Trophoblast cell (in vitro differentiated cells and primary cell): ENCODE measurements around the gene YY1. TPM values are rescaled to one million over a fixed set of nuclear protein-coding genes. Genes with fewer than 3 reads are reported as not detected.

ENCODE experiments used
- DNase-seq, 2 donors: peaks; one replicate each; pipeline ENCODE4 v3.0.0-alpha.2; 2016
- H2AFZ ChIP-seq: 2 replicates; pipeline ENCODE4 v1.6.1; 2013; ENCODE audit warnings: low read length, moderate library complexity, mild to moderate bottlenecking; ENCODE audit not compliant: insufficient read depth, poor library complexity
- H2AK5ac ChIP-seq: 2 replicates; pipeline ENCODE4 v1.6.1; 2013; ENCODE audit warnings: mild to moderate bottlenecking, low read length
- H2BK120ac ChIP-seq: 2 replicates; pipeline ENCODE4 v1.6.1; 2013; ENCODE audit warnings: low read length, mild to moderate bottlenecking, moderate library complexity; ENCODE audit not compliant: insufficient read depth, poor library complexity
- H2BK12ac ChIP-seq: 2 replicates; pipeline ENCODE4 v1.6.1; 2013; ENCODE audit warnings: mild to moderate bottlenecking, low read length, moderate library complexity
- H2BK5ac ChIP-seq: 2 replicates; pipeline ENCODE4 v1.6.1; 2013; ENCODE audit warnings: low read length, low read depth, moderate library complexity, mild to moderate bottlenecking; ENCODE audit not compliant: poor library complexity
- H3K14ac ChIP-seq: 2 replicates; pipeline ENCODE4 v1.6.1; 2013; ENCODE audit warnings: mild to moderate bottlenecking, low read length
- H3K18ac ChIP-seq: 2 replicates; pipeline ENCODE4 v1.6.1; 2013; ENCODE audit warnings: mild to moderate bottlenecking, low read length
- H3K23ac ChIP-seq: 2 replicates; pipeline ENCODE4 v1.6.1; 2013; ENCODE audit warnings: low read length
- H3K27ac ChIP-seq: 2 replicates; pipeline ENCODE4 v1.5.1; 2013; ENCODE audit warnings: low read depth, mild to moderate bottlenecking, inconsistent platforms, low read length, moderate library complexity
- H3K27me3 ChIP-seq: 2 replicates; pipeline ENCODE4 v1.6.1; 2013; ENCODE audit warnings: inconsistent platforms, mild to moderate bottlenecking, low read length, moderate library complexity; ENCODE audit not compliant: insufficient read depth
- H3K36me3 ChIP-seq, 2 experiments: 1 replicate in 1 of 2; 2 replicates in 1 of 2; pipeline ENCODE4 v1.6.1; 2013; ENCODE audit warnings: low read length in 2 of 2, mild to moderate bottlenecking in 2 of 2, moderate library complexity in 1 of 2; ENCODE audit not compliant: insufficient read depth in 2 of 2, control insufficient read depth in 1 of 2
- H3K4ac ChIP-seq: 2 replicates; pipeline ENCODE4 v1.6.1; 2013; ENCODE audit warnings: low read depth, mild to moderate bottlenecking, low read length, moderate library complexity
- H3K4me1 ChIP-seq, 2 experiments: 1 replicate in 1 of 2; 2 replicates in 1 of 2; pipeline ENCODE4 v1.6.1; 2013; ENCODE audit warnings: low read length in 2 of 2, mild to moderate bottlenecking in 2 of 2, moderate library complexity in 1 of 2; ENCODE audit not compliant: insufficient read depth in 2 of 2, control insufficient read depth in 1 of 2
- H3K4me2 ChIP-seq: 2 replicates; pipeline ENCODE4 v1.6.1; 2013; ENCODE audit warnings: inconsistent platforms, mild to moderate bottlenecking, low read length, moderate library complexity
- H3K4me3 ChIP-seq: 2 replicates; pipeline ENCODE4 v1.5.1; 2013; ENCODE audit warnings: mild to moderate bottlenecking, low read depth, low read length, inconsistent platforms
- H3K79me1 ChIP-seq: one replicate; pipeline ENCODE4 v1.6.1; 2013; ENCODE audit warnings: low read length
- H3K79me2 ChIP-seq: 2 replicates; pipeline ENCODE4 v1.6.1; 2013; ENCODE audit warnings: low read length, mild to moderate bottlenecking; ENCODE audit not compliant: control insufficient read depth, insufficient read depth, poor library complexity
- H3K9ac ChIP-seq: 2 replicates; pipeline ENCODE4 v1.6.1; 2013; ENCODE audit warnings: mild to moderate bottlenecking, low read length
- H3K9me3 ChIP-seq: 2 replicates; pipeline ENCODE4 v1.6.1; 2013; ENCODE audit warnings: low read depth, mild to moderate bottlenecking, control low read depth, inconsistent platforms, low read length; ENCODE audit not compliant: insufficient read depth
- H4K12ac ChIP-seq: 2 replicates; pipeline ENCODE4 v1.6.1; 2013; ENCODE audit warnings: low read depth, mild to moderate bottlenecking, low read length, moderate library complexity
- H4K8ac ChIP-seq: 2 replicates; pipeline ENCODE4 v1.6.1; 2013; ENCODE audit warnings: low read depth, mild to moderate bottlenecking, low read length, moderate library complexity
- H4K91ac ChIP-seq: one replicate; pipeline ENCODE4 v1.6.1; 2013; ENCODE audit warnings: low read depth, mild to moderate bottlenecking, low read length, moderate library complexity
- WGBS: extraction: QIAGEN DNeasy Blood & Tissue Kit; methylation state at CpG from one replicate; pipeline ENCODE4 v1.1.7; 2013; ENCODE audit warnings: missing lambda C conversion rate; ENCODE audit not compliant: insufficient read length, insufficient coverage; ENCODE audit errors: extremely low coverage; 5-methylcytosine and 5-hydroxymethylcytosine counted together
- polyA plus RNA-seq: library from polyadenylated mRNA; stranded (reverse); fragments of 200-250 nt; gene quantifications from 2 replicates; pipeline ENCODE4 v1.2.3, GENCODE V29; 2013

Gene YY1
- polyA plus RNA-seq, result 88.5 and 92.7 TPM in 2 replicates

- peak within 1 kb of the TSS; percentile 95 for H4K91ac ChIP-seq
- H3K23ac ChIP-seq, result peak within 1 kb of the TSS; percentile 87
- H3K4me3 ChIP-seq, result peak within 1 kb of the TSS; percentile 100
- H3K9me3 ChIP-seq, result peaks cover 4% of the 10 kb centered on the region
- no peaks in the 10 kb centered on the region for H3K4me1 ChIP-seq
- H3K14ac ChIP-seq, result peak within 1 kb of the TSS; percentile 99
- H2BK120ac ChIP-seq, result peak within 1 kb of the TSS; percentile 78
- H2AFZ ChIP-seq, result peak within 1 kb of the TSS; percentile 98
- peak within 1 kb of the TSS; percentile 100 for H2AK5ac ChIP-seq
- peak within 1 kb of the TSS; percentile 92 for H4K12ac ChIP-seq
- peak within 1 kb of the TSS; percentile 97 for H3K4ac ChIP-seq
- peaks cover 15% of the 10 kb centered on the region for H3K79me1 ChIP-seq
- H2BK12ac ChIP-seq, result peak within 1 kb of the TSS; percentile 58
- H3K18ac ChIP-seq, result peak within 1 kb of the TSS; percentile 98
- H3K4me2 ChIP-seq, result peak within 1 kb of the TSS; percentile 92
- H3K79me2 ChIP-seq, result peaks cover 32% of the 10 kb centered on the region
- H3K36me3 ChIP-seq, result peaks cover 0 to 1% of the 10 kb centered on the region in 2 experiments
- DNase-seq, result peak; percentile 99
- H3K27me3 ChIP-seq, result no peaks in the 10 kb centered on the region
- H3K27ac ChIP-seq, result peak within 1 kb of the TSS; percentile 99
- H2BK5ac ChIP-seq, result peak within 1 kb of the TSS; percentile 90
- peak within 1 kb of the TSS; percentile 94 for H4K8ac ChIP-seq
- H3K9ac ChIP-seq, result peak within 1 kb of the TSS; percentile 97
- no CpG with 5 or more reads among the region's 125 CpGs for WGBS
Observed at GRCh38 chr14:100238419-100239210, at the start of gene YY1. Gene YY1, plus strand, starts transcription at chr14:100239144. Its CDS starts 101 bp downstream, at chr14:100239245.

GRCh38 chr14:100190126-100190525, 48.8 kb upstream of the YY1 start:
- H2BK12ac ChIP-seq, result no peak overlapping the region
- H3K4me2 ChIP-seq, result no peak overlapping the region
- no peak overlapping the region for H3K18ac ChIP-seq
- no peak overlapping the region for H3K27ac ChIP-seq
- H3K79me2 ChIP-seq, result peaks cover 2% of the 10 kb centered on the region
- no peak overlapping the region for H2BK5ac ChIP-seq
- H3K4me3 ChIP-seq, result no peak overlapping the region
- no peak for DNase-seq
- H3K4me1 ChIP-seq, result peaks cover 9 to 10% of the 10 kb centered on the region in 2 experiments
- no peak overlapping the region for H4K8ac ChIP-seq
- no peak overlapping the region for H4K12ac ChIP-seq
- whole genome bisulfite sequencing, result no CpG with 5 or more reads among the region's 1 CpG
- no peak overlapping the region for H3K9ac ChIP-seq
- H2AK5ac ChIP-seq, result no peak overlapping the region
- H3K4ac ChIP-seq, result no peak overlapping the region
- H4K91ac ChIP-seq, result no peak overlapping the region
- H3K36me3 ChIP-seq, result no peaks in the 10 kb centered on the region
- H2BK120ac ChIP-seq, result no peak overlapping the region
- no peak overlapping the region for H3K14ac ChIP-seq
- H2AFZ ChIP-seq, result no peak overlapping the region
- peaks cover 6% of the 10 kb centered on the region for H3K79me1 ChIP-seq
- no peak overlapping the region for H3K23ac ChIP-seq
- H3K27me3 ChIP-seq, result no peaks in the 10 kb centered on the region
- no peaks in the 10 kb centered on the region for H3K9me3 ChIP-seq

GRCh38 chr14:100191584-100192249, 47.2 kb upstream of the YY1 start:
- Histone ChIP-seq H3K36me3 (no peaks in the 10 kb centered on the region), H3K4ac (no peak overlapping the region), H2AFZ (no peak overlapping the region), H4K12ac (no peak overlapping the region), H4K91ac (no peak overlapping the region), H3K9me3 (no peaks in the 10 kb centered on the region), H3K27ac (no peak overlapping the region), H3K79me2 (peaks cover 2% of the 10 kb centered on the region), H3K23ac (no peak overlapping the region), H2AK5ac (no peak overlapping the region), H3K79me1 (peaks cover 6% of the 10 kb centered on the region), H3K18ac (no peak overlapping the region), H3K4me1 (peaks cover 9 to 10% of the 10 kb centered on the region in 2 experiments), H2BK120ac (no peak overlapping the region), H3K4me2 (no peak overlapping the region), H2BK12ac (no peak overlapping the region), H3K9ac (no peak overlapping the region), H2BK5ac (no peak overlapping the region), H3K14ac (no peak overlapping the region), H3K4me3 (no peak overlapping the region), H4K8ac (no peak overlapping the region), H3K27me3 (no peaks in the 10 kb centered on the region)
- WGBS, result no CpG with 5 or more reads among the region's 14 CpGs
- DNase-seq, result no peak

GRCh38 chr14:100192250-100192671, 46.7 kb upstream of the YY1 start:
- WGBS, result no CpG with 5 or more reads among the region's 21 CpGs
- Histone ChIP-seq H3K4me1 (peaks cover 9 to 10% of the 10 kb centered on the region in 2 experiments), H3K27me3 (no peaks in the 10 kb centered on the region), H4K8ac (peak overlapping the region; percentile 96), H4K12ac (peak overlapping the region; percentile 94), H3K27ac (no peak overlapping the region), H3K23ac (no peak overlapping the region), H2AFZ (peak overlapping the region; percentile 84), H3K18ac (peak overlapping the region; percentile 93), H4K91ac (peak overlapping the region; percentile 94), H3K36me3 (no peaks in the 10 kb centered on the region), H3K14ac (peak overlapping the region; percentile 86), H2BK5ac (peak overlapping the region; percentile 9), H3K79me2 (peaks cover 2% of the 10 kb centered on the region), H3K4ac (peak overlapping the region; percentile 65), H3K4me2 (peak overlapping the region; percentile 66), H3K4me3 (peak overlapping the region; percentile 51), H3K79me1 (peaks cover 6% of the 10 kb centered on the region), H2AK5ac (peak overlapping the region; percentile 74), H2BK12ac (peak overlapping the region; percentile 19), H3K9me3 (no peaks in the 10 kb centered on the region), H2BK120ac (peak overlapping the region; percentile 75), H3K9ac (no peak overlapping the region)
- DNase-seq, result no peak
